Ammon's horn (tissue), 1 donor: ENCODE results near the gene OGN.

ENCODE experiments used
- DNase-seq: peaks from one replicate; pipeline ENCODE4 v3.0.0-alpha.2; 2016; ENCODE audit warnings: low spot score

Gene OGN

DNA sequence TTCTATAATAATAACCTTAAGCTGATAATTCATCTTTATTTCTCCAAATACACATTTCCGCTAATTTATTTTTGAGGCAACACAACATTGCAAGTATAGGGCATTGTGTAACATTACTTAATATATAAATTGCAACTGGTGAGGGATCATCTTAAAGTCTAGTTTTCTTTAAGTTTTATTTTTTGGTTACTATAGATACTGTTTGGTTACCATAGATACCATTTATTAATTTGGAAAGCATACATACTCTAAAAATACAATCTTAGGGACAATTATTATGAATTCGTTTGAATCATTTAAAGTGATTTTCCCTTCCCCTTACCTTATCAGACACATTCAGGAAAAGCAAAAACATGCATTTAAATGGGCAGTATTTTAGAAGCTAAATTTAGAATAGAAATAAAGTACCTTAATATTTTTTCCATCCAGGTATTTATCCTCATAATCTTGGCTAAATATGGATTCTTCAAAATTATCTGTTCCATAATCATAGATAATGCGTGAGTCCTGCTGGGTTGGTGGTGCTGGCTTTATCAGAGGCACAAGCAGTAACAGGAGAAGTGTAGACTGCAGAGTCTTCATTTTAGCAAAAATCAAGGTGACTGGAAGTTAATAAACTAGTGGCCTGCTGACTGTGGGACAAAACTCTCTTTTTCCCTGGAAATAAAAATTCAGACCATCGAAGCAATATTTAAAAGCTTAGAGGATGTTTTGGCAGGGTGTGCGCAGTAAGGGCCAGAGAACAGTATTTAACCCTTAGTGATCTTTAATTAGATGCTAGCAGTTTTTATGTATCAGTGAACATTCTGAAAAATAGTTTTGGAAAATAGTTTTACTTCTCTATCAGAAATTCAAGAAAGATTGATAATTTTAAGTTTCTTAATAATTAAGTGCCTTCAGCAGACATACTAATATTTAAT lies 1.3 kb downstream of the OGN start:
- no peak for DNase-seq

DNA sequence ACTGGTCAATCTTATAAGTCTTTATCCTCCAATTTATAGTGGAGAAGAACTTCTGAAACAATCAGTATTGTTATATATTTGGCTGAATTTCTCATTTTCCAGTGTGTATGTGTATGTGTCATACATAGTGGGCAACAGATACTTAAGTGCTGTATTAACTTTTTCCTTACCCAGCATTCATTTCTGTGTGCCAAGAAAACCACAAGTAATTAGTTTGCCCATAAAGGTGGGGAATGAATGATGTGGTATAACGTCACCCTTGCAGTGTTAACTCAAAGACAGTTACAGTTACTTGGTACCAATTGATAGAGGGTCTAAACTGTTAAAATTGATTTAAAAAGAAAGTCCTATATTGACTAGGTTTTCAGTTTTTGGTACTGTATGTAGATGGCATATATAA lies 2.0 kb downstream of the OGN start:
- DNase-seq: no peak

- no peak for DNase-seq
These were observed 6.5 kb downstream of the OGN start for GRCh38 chr9:92397853-92398252.

GRCh38 chr9:92395617-92396016 lies 8.8 kb downstream of the OGN start:
- no peak for DNase-seq

DNA sequence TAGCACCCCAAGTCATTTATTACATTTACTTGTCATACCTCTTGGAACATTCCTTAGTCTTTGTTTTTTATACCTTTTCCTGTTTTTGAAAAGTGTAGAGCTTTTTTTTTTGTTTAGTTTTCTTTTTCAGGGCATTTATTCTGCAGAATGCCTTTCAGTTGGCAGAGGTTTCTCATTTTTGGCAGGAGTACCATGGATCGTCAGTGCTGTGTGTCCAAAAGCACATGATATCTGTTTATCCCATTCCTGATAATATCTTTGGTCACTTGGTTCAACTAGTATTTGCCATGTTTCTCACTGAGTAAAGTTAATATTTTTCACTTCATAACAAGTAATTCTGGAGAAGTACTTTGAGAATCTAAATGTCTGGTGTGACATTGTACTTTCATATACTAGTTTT lies 10.7 kb downstream of the OGN start:
- DNase-seq: no peak

DNA sequence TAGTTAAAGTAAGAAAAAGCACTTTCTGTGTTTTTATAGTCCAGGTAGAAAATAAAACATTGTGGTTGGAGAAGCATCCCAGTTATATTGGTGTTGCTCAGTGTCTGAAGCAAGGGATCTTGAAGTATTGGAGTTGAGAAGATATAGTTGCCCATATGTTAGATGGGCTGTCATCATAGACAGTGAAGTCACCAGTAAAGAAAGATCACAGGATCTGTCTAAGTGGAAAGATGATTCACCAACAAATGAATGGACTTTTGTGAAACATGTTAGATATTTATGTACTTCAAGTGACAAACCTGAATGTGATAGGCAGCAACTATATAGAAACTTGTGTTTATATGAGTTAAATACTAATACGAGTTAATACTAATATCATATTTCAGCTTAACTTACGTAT lies 11.7 kb downstream of the OGN start:
- no peak for DNase-seq

GRCh38 chr9:92385953-92386352 lies 18.4 kb downstream of the OGN start:
- DNase-seq: no peak

GRCh38 chr9:92385477-92385876 lies 18.9 kb downstream of the OGN start:
- no peak for DNase-seq

- DNase-seq: no peak
These were observed 19.4 kb downstream of the OGN start for GRCh38 chr9:92385001-92385400.

DNA sequence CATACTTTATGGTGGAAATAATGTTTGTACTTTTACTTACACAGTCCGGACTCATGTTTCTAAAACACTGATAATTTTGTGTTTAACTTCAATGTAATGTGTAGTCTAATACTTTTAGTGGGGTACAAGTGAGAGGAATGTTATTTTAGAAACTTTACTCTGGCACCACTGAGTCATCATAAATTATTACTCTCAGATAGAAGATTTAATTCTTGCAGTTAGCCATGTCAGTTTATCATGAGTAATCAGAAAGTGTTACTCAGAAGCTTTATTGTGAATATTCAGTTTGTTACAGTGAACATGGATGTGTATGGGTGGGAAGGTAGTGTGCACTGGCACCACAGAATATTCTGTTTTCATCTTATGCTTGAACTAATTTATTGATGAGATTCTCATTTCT lies 20.0 kb downstream of the OGN start:
- DNase-seq: no peak

DNA sequence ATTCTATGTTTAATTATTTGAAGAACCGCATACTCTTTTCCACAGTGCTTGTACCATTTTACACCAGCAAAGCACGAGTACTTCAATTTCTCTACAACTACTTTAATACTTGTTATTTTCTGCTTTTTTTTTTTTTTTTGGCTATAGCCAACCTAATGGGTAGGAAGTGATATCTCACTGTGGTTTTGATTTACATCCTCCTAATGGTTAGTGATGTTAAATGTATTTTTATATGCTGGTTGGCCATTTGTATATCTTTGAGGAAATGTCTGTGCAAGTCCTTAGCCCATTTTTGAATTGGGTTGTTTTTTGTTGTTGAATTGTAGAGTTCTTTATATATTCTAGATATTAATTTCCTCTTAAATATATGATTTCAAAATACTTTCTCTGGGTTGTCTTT lies 22.6 kb downstream of the OGN start:
- no peak for DNase-seq

DNA sequence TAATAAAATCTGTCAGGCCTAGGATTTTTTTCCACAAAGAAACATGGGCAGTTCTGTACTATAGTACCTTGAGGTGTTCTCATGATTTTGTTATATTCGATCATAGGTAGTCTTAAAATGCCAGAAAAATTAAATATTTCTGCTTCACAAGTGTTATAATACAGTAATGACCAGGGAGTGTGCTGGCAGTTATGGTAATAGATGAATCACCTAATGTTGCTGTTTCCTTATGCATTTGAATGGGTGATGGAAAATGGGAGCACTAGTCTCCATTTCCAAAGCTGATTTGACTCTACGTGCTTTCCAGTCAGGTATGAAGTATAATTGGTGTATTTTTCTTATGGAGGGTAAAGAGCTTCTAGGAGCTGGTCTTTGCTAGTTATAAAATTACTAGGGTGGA lies 23.8 kb downstream of the OGN start:
- no peak for DNase-seq

GRCh38 chr9:92378865-92379560 lies 25.4 kb downstream of the OGN start:
- DNase-seq: no peak

DNA sequence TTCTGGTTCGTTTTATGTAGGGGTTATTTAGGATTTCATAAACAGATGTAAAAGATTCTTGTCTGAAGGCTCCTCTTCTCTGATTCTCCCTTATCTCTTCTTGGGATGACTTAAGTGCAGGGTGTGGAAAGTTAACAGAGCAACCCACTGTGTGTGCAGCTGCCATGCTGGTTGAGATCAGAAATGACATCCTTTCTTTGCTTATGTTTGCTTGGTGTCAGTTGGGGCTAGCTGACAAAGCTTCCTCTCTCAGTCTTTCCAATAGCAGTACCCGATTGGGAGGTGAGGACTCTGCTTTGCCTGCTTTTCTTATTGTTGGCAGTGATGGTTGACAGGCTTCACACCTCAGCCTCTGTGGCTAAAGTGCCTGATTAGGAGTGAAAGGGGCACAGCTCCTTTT lies 26.5 kb downstream of the OGN start:
- DNase-seq: no peak

GRCh38 chr9:92373167-92373566 lies 31.2 kb downstream of the OGN start:
- no peak for DNase-seq

- no peak for DNase-seq
These were observed 35.3 kb downstream of the OGN start for GRCh38 chr9:92369075-92369474.

- DNase-seq: no peak
These were observed 44.3 kb downstream of the OGN start for GRCh38 chr9:92360083-92360482.

- no peak for DNase-seq
These were observed 44.9 kb downstream of the OGN start for GRCh38 chr9:92359394-92359995.

GRCh38 chr9:92353051-92353450 lies 51.3 kb downstream of the OGN start:
- no peak for DNase-seq

GRCh38 chr9:92350740-92351133 lies 53.6 kb downstream of the OGN start:
- no peak for DNase-seq

DNA sequence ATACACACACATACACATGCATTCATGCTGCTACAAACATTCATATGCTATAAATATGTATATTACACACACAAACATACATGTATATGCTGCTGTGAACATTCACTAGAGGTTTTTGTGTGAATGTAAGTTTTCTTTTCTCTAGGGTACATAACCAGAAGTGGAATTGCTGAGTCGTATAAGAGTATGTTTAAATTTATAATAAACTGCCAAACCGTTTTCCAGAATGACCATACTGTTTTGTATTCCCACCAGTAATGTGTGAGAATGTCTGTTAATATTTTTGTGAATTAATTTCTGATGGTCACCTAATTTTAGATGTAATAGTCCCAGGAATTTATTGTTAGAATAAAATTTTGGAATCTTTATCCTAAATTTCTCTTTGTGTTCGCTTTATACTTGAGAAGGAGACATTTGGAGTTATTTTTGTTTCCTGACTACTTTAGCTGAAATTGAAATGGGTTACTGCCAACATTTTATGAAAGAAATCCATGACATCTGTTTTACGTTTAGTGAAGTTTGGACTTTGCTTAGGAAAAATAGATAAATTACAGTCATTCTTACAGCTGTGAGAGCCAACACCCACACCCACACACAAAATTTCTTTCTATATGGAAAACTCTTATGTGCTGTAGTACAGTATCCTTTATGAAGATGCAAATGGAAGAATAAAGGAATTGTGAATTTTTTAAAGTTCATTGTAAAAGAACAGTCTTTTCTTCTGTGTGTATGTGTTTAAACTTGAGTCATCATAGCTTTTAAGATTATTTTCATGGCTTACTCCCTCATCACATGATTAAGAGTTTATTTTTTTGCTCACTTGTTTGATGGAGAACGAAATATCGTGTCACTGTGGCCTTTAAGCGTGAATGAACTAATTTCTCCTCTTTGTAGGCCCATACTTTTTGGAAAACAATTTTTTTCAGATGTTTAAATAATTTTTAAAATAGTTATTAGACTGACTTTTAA lies 54.3 kb downstream of the OGN start:
- DNase-seq: no peak

DNA sequence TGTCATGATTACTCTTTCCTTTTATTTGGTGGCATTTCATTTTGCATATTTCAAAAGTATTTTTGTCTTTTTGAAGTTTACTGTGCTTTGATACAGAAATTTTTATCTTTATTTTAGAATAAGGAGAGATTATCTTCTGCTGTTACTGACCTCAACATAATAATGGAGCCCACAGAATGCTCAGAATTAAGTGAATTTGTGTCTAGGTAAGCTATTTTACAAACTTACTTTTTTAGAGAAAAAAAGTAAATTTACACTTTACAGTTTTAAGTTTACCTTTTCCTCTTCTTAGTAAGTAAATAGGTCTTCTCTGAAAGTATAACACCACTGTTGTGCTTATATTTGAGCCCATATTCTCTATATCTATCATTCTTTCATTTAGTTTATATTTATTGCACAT lies 58.8 kb downstream of the OGN start:
- DNase-seq: no peak
